Thyroid gland (tissue), 4 donors: ENCODE measurements around the gene POU2AF3.

Source experiments
- POLR2A ChIP-seq, 2 donors: fragments of 450-650 bp; IDR thresholded peaks; one replicate each; pipeline ENCODE4 v1.6.1; 2017; ENCODE audit warnings: antibody characterized with exemption in 2 of 2, mild to moderate bottlenecking in 2 of 2, moderate library complexity in 1 of 2
- TF ChIP-seq, protein P1 (sequence below), 6 experiments: fragments of 200-600 bp in 3 of 6; fragments of 450-650 bp in 3 of 6; sonication (generic) in 3 of 6; IDR thresholded peaks; one replicate each; pipeline ENCODE4 v1.5.1; 2016 to 2019; ENCODE audit warnings: antibody characterized with exemption in 6 of 6, mild to moderate bottlenecking in 2 of 6, inconsistent platforms in 1 of 6, moderate library complexity in 1 of 6

DNA sequence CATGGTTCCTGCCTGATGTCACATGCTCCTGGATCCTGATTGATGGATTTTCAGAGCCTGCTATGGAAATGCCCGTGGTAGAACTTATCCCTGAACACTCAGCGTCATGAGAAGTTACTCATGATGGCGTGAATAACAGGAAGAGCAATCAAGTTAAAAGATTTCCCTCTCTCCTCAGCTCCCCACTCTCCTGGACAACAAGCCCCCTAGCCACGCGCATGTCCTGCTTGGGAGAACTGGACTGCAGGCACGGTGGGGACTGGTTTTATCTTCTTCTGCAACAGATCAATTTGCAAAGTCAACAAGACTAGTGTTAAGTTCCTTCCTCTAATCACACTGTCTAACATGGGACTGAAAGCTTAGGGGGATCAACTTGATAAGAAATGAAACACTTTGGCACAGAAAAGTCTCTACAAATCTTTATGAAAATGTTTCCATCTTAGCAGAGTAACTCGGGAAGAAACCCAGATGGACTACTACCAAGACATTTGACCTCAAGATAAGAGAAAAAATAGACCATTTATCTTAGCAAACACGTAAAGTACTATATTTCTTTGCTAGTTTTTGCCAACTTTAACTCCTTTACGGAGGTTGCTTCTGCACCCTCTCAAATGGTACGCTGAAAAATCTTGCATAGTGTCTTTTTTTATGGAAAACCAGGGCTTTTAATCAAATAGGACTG, 53.2 kb downstream of the POU2AF3 start:
- TF ChIP-seq, protein P1, sequence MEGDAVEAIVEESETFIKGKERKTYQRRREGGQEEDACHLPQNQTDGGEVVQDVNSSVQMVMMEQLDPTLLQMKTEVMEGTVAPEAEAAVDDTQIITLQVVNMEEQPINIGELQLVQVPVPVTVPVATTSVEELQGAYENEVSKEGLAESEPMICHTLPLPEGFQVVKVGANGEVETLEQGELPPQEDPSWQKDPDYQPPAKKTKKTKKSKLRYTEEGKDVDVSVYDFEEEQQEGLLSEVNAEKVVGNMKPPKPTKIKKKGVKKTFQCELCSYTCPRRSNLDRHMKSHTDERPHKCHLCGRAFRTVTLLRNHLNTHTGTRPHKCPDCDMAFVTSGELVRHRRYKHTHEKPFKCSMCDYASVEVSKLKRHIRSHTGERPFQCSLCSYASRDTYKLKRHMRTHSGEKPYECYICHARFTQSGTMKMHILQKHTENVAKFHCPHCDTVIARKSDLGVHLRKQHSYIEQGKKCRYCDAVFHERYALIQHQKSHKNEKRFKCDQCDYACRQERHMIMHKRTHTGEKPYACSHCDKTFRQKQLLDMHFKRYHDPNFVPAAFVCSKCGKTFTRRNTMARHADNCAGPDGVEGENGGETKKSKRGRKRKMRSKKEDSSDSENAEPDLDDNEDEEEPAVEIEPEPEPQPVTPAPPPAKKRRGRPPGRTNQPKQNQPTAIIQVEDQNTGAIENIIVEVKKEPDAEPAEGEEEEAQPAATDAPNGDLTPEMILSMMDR (IDR thresholded peaks at IDR 0.05): no peak
- TF ChIP-seq POLR2A (IDR thresholded peaks at IDR 0.05): no peak
